OCI-LY1 (cell line): ENCODE data around the gene LIFR.

Experiments
- H2AFZ ChIP-seq: fragments of 200-600 bp; sonication (generic), shearing (Covaris generic); 2 replicates; pipeline ENCODE4 v1.6.0; 2014; ENCODE audit warnings: antibody characterized with exemption, mild to moderate bottlenecking, low read length
- H3F3A ChIP-seq: fragments of 200-600 bp; sonication (generic), shearing (Covaris generic); 2 replicates; pipeline ENCODE4 v1.6.0; 2014; ENCODE audit warnings: mild to moderate bottlenecking, antibody characterized with exemption, low read length, moderate library complexity; ENCODE audit not compliant: insufficient read depth
- H3K27ac ChIP-seq: fragments of 200-600 bp; sonication (generic); 2 replicates; pipeline ENCODE4 v1.5.1; 2014; ENCODE audit warnings: low read length, mixed run types, mild to moderate bottlenecking, low read depth; ENCODE audit not compliant: poor library complexity, severe bottlenecking
- H3K27me3 ChIP-seq: fragments of 200-600 bp; sonication (generic); 2 replicates; pipeline ENCODE4 v1.6.0; 2014; ENCODE audit warnings: antibody characterized with exemption, mild to moderate bottlenecking, low read length, moderate library complexity; ENCODE audit not compliant: insufficient read depth
- H3K36me3 ChIP-seq: fragments of 200-600 bp; sonication (generic); 2 replicates; pipeline ENCODE4 v1.6.1; 2014; ENCODE audit warnings: mild to moderate bottlenecking, antibody characterized with exemption, low read length, moderate library complexity, mixed read lengths; ENCODE audit not compliant: insufficient read depth
- H3K4me1 ChIP-seq: fragments of 200-600 bp; sonication (generic); 2 replicates; pipeline ENCODE4 v1.5.1; 2014; ENCODE audit warnings: mild to moderate bottlenecking, low read length, moderate library complexity; ENCODE audit not compliant: insufficient read depth, severe bottlenecking
- H3K4me2 ChIP-seq: fragments of 200-600 bp; sonication (generic), shearing (Covaris generic); 2 replicates; pipeline ENCODE4 v1.6.1; 2014; ENCODE audit warnings: low read length
- H3K4me3 ChIP-seq: fragments of 200-600 bp; sonication (generic); 2 replicates; pipeline ENCODE4 v1.5.1; 2014; ENCODE audit warnings: low read length, low read depth, mild to moderate bottlenecking, mixed read lengths; ENCODE audit not compliant: poor library complexity, severe bottlenecking
- H3K79me2 ChIP-seq: fragments of 200-600 bp; shearing (Covaris generic); 2 replicates; pipeline ENCODE4 v1.6.1; 2016; ENCODE audit warnings: mixed run types, low read length, mixed read lengths; ENCODE audit not compliant: insufficient read depth
- H3K9ac ChIP-seq: fragments of 200-600 bp; sonication (generic), shearing (Covaris generic); 2 replicates; pipeline ENCODE4 v1.6.1; 2014; ENCODE audit warnings: mild to moderate bottlenecking, low read length, mixed read lengths
- H3K9me2 ChIP-seq: fragments of 200-600 bp; sonication (generic), shearing (Covaris generic); 2 replicates; pipeline ENCODE4 v1.6.1; 2014; ENCODE audit warnings: low read depth, mild to moderate bottlenecking, low read length, mixed read lengths
- H3K9me3 ChIP-seq: fragments of 200-600 bp; shearing (Covaris generic); 2 replicates; pipeline ENCODE4 v1.6.1; 2014; ENCODE audit warnings: low read length, mixed read lengths
- H4K20me1 ChIP-seq: fragments of 200-600 bp; sonication (generic), shearing (Covaris generic); 2 replicates; pipeline ENCODE4 v1.6.0; 2016; ENCODE audit warnings: mild to moderate bottlenecking, low read length; ENCODE audit not compliant: insufficient read depth
- CTCF ChIP-seq: fragments of 200-600 bp; sonication (generic), shearing (Covaris generic); IDR thresholded peaks from 2 replicates; pipeline ENCODE4 v1.5.1; 2017; ENCODE audit warnings: mild to moderate bottlenecking, antibody characterized with exemption, low read length, moderate library complexity, mixed read lengths
- EZH2 ChIP-seq: fragments of 200-600 bp; sonication (generic), shearing (Covaris generic); IDR thresholded peaks from 2 replicates; pipeline ENCODE4 v1.8.0; 2017; ENCODE audit warnings: borderline replicate concordance, mixed run types, mild to moderate bottlenecking, antibody characterized with exemption, low read length, moderate library complexity, mixed read lengths

The LIFR gene

GRCh38 chr5:38506302-38506701 lies 50.1 kb downstream of the LIFR start:
- no peak overlapping the region for H3K4me3 ChIP-seq
- no peaks in the 10 kb centered on the region for H3K27me3 ChIP-seq
- no peaks in the 10 kb centered on the region for H4K20me1 ChIP-seq
- H3K36me3 ChIP-seq = no peaks in the 10 kb centered on the region
- no peak overlapping the region for H3K4me2 ChIP-seq
- no peaks in the 10 kb centered on the region for H3F3A ChIP-seq
- no peak overlapping the region for H3K27ac ChIP-seq
- no peaks in the 10 kb centered on the region for H3K9me2 ChIP-seq
- no peak overlapping the region for H2AFZ ChIP-seq
- H3K9me3 ChIP-seq = no peaks in the 10 kb centered on the region
- TF ChIP-seq CTCF (no peak), EZH2 (no peak)
- no peaks in the 10 kb centered on the region for H3K4me1 ChIP-seq
- H3K79me2 ChIP-seq = no peaks in the 10 kb centered on the region
- H3K9ac ChIP-seq = no peak overlapping the region

GRCh38 chr5:38500573-38501260 lies 55.7 kb downstream of the LIFR start:
- H3K4me3 ChIP-seq = no peak overlapping the region
- H3F3A ChIP-seq = no peaks in the 10 kb centered on the region
- no peak overlapping the region for H3K9ac ChIP-seq
- H4K20me1 ChIP-seq = no peaks in the 10 kb centered on the region
- H2AFZ ChIP-seq = no peak overlapping the region
- no peak overlapping the region for H3K4me2 ChIP-seq
- no peak overlapping the region for H3K27ac ChIP-seq
- no peaks in the 10 kb centered on the region for H3K4me1 ChIP-seq
- TF ChIP-seq CTCF (no peak), EZH2 (no peak)
- no peaks in the 10 kb centered on the region for H3K79me2 ChIP-seq
- no peaks in the 10 kb centered on the region for H3K9me3 ChIP-seq
- H3K27me3 ChIP-seq = no peaks in the 10 kb centered on the region
- H3K36me3 ChIP-seq = no peaks in the 10 kb centered on the region
- H3K9me2 ChIP-seq = no peaks in the 10 kb centered on the region

GRCh38 chr5:38497946-38498345 lies 58.5 kb downstream of the LIFR start:
- H3K9ac ChIP-seq = no peak overlapping the region
- H4K20me1 ChIP-seq = no peaks in the 10 kb centered on the region
- H3K36me3 ChIP-seq = no peaks in the 10 kb centered on the region
- H3K9me2 ChIP-seq = no peaks in the 10 kb centered on the region
- no peaks in the 10 kb centered on the region for H3K9me3 ChIP-seq
- H3K4me3 ChIP-seq = no peak overlapping the region
- TF ChIP-seq EZH2 (no peak), CTCF (no peak)
- H2AFZ ChIP-seq = no peak overlapping the region
- no peak overlapping the region for H3K4me2 ChIP-seq
- no peaks in the 10 kb centered on the region for H3F3A ChIP-seq
- no peaks in the 10 kb centered on the region for H3K79me2 ChIP-seq
- no peaks in the 10 kb centered on the region for H3K4me1 ChIP-seq
- H3K27ac ChIP-seq = no peak overlapping the region
- no peaks in the 10 kb centered on the region for H3K27me3 ChIP-seq
